GM21515 (cell line): Measurements from ENCODE around the gene ARMC7.
"Not testable (repeated sequence)": the region's sequence is repeated elsewhere in the genome, so short reads cannot be mapped to it uniquely, and the experiment has no call there.

ENCODE experiments used
- ATAC-seq: cut with Tn5 transposase; IDR thresholded peaks from one replicate; pipeline ENCODE4 v1.9.1; 2021; ENCODE audit not compliant: unreplicated experiment

The ARMC7 gene

GRCh38 chr17:75152523-75152921 is 42.8 kb downstream of the ARMC7 start:
- ATAC-seq, result no peak

GRCh38 chr17:75152922-75153779 is 43.4 kb downstream of the ARMC7 start:
- ATAC-seq, result no peak

GRCh38 chr17:75153780-75154194 is 44.0 kb downstream of the ARMC7 start:
- peak; percentile 9 for ATAC-seq

DNA sequence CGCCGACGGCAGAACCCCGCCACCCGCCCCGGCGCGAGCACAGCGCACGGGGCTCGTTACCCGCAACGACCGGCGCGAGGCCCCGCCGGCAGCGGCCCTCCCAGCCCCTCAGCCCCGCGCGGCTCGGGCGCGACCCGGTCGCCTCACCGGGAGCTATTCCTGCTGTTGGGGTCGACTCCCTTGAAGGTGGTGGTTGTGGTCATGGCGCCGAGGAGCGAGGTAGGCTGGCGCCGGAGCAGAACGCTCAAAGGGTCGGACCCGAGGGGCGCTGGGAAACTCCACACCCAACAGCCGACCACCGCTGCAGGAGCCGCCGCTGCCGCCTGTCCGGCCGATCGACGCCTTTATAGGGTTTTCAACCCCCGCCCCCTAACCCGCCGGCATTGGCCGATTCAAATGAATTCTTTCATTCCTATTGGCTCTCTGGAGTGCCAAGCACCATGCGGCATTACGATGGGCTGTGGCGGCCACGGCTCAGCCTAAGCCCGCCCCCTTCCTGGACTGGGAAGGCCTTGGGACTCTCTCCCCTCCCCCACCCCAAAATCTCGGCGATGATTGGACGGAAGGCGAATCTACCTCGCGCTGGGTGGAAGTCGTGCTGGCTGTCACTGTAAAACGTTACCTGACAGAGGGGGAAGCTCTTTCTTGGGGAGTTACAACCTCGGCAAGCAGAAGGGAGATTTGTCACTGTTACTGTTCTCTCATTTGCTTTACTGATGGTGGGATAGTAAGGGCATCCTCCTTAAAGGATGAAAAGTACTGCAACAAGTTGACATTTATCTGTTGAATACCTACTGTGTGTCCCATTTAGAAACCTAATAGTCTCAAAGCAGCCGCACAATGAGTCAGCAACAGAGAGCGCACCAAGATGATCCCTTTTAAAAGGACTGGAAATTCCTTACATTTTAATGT is 44.7 kb downstream of the ARMC7 start, which contains the start of gene JPT1:
Gene JPT1 (minus strand): TSS at position 318 of the 912 bp plus-strand sequence. CDS start 115 bp downstream, at position 203.
- peak; percentile 89 for ATAC-seq

- ATAC-seq, result no peak
Observed at GRCh38 chr17:75155191-75155601, 45.4 kb downstream of the ARMC7 start.

- ATAC-seq, result not testable (repeated sequence)
Observed at GRCh38 chr17:75158480-75158879, 48.7 kb downstream of the ARMC7 start.

DNA sequence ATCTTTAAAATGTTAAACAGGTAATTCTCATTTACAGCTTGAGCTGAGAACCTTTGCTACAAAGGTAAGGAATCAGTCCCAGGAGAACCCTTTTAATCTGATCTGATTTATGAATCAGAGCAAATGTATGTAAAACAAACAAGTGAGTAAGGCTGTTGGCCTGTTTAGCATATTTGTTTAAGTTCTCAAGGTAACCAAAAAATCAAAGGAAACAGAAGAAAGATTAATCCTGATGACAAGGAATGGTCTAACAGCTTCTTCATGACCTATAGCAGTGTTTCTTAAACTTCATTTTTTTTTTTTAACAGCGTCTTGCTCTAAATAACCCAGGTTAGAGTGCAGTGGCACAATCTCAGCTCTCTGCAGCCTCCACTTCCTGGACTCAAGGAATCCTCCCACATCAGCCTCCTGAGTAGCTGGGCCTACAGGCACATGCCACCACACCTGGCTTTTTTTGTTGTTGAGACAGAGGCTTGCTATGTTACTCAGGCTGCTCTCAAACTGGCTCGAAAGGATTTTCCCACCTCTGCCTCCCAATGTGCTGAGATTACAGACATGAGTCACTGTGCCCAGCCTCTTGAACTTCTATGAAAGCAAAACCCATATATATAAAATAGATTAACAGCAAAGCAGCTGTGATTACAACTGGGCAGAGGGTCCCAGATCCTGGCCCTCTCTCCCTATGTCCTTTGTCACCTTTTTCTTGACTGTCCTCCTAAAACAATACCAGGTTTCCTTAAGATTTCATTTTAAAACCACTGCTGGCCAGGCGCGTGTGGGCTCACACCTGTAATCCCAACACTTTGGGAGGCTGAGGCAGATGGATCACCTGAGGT is 49.6 kb downstream of the ARMC7 start:
- no peak for ATAC-seq

DNA sequence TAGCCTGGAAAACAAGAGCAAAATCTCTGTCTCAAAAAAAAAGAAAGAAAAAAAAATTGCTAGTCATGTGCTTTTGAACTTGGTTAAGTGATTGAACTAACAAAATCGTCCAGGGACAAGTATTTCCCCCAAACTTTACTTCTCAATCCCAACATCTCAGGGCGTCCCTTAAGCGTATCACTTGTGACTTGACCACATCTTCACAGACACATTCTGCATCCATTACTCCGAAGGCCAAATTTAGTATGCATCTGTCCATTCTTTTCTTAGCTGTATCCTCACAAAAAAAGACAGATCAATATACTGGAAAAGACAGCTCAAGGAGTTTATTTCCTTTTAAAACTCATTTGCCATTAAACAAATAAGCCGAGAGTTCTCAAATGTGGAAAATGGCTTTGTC is 50.4 kb downstream of the ARMC7 start:
- ATAC-seq, result no peak

- no peak for ATAC-seq
Observed at GRCh38 chr17:75163074-75163473, 53.3 kb downstream of the ARMC7 start.

DNA sequence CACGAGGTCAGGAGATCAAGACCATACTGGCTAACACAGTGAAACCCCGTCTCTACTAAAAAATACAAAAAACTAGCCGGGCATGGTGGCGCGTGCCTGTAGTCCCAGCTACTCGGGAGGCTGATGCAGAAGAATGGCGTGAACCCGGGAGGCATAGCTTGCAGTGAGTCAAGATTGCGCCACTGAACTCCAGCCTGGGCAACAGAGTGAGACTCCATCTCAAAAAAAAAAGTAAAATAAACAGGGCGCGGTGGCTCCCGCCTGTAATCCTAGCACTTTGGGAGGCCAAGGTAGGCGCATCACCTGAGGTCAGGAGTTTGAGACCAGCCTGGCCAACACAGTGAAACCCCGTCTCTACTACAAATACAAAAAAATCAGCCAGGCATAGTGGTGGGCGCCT is 54.8 kb downstream of the ARMC7 start:
- ATAC-seq, result not testable (repeated sequence)

DNA sequence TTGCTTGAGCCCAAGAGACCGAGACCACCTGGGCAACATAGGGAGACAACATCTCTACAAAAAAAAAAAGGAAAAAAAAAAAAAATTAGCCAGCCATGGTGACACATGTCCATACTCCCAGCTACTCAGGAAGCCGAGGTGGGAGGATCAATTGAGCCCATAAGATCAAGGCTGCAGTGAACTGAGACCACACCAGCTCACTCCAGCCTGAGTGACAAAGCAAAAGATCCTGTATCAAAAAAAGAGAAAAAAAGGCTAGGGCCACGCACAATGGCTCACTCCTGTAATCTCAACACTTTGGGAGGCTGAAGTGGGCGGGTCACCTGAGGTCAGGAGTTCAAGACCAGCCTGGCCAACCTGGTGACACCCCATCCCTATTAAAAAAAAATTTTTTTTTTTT is 59.2 kb downstream of the ARMC7 start:
- no peak for ATAC-seq

- ATAC-seq, result no peak
Observed at GRCh38 chr17:75173526-75173925, 63.8 kb downstream of the ARMC7 start.

- no peak for ATAC-seq
Observed at GRCh38 chr17:75174996-75175395, 65.2 kb downstream of the ARMC7 start.

DNA sequence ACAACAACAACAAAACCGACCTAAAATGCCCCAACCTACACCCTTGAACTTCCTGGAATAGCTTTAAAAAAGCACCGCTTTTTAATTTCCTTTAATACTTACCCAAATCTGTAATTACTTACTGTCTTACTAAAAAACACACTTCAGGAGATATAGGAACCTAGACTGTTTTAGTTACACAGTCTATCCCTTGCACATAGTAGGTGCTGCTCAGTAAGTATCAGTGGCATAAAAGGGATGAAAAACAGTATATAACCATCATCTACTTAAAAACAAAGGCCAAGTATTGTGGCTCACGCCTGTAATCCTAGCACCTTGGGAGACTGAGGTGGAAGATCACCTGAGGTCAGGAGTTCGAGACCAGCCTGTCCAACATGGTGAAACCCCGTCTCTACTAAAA is 66.9 kb downstream of the ARMC7 start:
- ATAC-seq, result no peak

GRCh38 chr17:75178453-75178852 is 68.7 kb downstream of the ARMC7 start:
- no peak for ATAC-seq
